ENCODE data around the gene NFASC. TPM values are rescaled to one million over a fixed set of nuclear protein-coding genes. Genes with fewer than 3 reads are reported as not detected.

Gene NFASC
- total RNA-seq, 1 donor from 2014 or later: 6.9 TPM

DNA sequence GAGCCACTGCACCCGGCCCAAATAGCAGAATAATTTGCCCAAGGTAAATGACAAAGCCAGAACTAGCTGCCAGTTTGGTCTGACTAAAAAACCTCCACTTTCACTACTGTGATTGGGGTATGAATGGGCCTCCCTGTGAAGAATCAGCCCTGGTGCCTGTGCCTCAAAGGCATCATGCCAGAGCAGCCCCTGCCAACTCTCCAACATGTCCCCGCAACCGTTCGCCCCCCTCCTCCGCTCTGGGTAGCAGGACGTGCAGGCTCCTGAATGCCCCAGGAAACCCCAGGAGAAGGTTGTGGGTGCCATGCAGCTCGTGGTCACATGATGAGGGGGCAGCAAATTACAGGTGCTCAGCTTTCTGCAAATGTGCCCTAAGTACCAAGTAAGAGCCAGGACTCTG, 157.7 kb downstream of the NFASC start:
- Mint-ChIP-seq H3K27ac (no peak overlapping the region), H3K9me3 (ENCODE audit: low read depth) (no peaks in the 10 kb centered on the region), H3K36me3 (ENCODE audit: insufficient read depth) (no peaks in the 10 kb centered on the region), H3K4me3 (ENCODE audit: low read depth) (no peak overlapping the region), H3K27me3 (peaks cover 24% of the 10 kb centered on the region), H3K4me1 (ENCODE audit: low read depth) (peaks cover 2% of the 10 kb centered on the region)
- TF ChIP-seq, protein P1, sequence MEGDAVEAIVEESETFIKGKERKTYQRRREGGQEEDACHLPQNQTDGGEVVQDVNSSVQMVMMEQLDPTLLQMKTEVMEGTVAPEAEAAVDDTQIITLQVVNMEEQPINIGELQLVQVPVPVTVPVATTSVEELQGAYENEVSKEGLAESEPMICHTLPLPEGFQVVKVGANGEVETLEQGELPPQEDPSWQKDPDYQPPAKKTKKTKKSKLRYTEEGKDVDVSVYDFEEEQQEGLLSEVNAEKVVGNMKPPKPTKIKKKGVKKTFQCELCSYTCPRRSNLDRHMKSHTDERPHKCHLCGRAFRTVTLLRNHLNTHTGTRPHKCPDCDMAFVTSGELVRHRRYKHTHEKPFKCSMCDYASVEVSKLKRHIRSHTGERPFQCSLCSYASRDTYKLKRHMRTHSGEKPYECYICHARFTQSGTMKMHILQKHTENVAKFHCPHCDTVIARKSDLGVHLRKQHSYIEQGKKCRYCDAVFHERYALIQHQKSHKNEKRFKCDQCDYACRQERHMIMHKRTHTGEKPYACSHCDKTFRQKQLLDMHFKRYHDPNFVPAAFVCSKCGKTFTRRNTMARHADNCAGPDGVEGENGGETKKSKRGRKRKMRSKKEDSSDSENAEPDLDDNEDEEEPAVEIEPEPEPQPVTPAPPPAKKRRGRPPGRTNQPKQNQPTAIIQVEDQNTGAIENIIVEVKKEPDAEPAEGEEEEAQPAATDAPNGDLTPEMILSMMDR (IDR thresholded peaks at IDR 0.05; ENCODE audit: unreplicated experiment): no peak
- no peak for DNase-seq (ENCODE audit: low spot score, unreplicated experiment)

DNA sequence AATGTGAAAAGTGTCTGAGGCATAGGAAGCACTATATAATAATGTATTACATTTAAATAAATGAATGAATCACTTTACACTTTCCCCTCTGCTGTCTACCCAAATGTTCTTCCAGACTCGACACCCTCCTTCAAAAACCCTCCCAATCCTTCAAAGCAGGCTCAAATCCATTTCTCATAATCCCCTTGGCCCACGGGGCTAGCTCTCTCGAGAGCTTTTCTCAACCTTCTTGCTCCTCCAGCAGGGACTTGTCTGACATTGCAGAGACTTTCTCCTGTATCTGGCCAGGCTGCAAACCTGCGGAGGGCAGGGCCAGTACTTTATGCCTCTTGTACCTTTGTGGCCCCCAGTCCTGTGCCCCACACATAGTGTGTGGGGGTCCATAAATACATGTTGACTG, 158.3 kb downstream of the NFASC start:
- Mint-ChIP-seq H3K4me1 (ENCODE audit: low read depth) (peaks cover 2% of the 10 kb centered on the region), H3K27me3 (peaks cover 24% of the 10 kb centered on the region), H3K36me3 (ENCODE audit: insufficient read depth) (no peaks in the 10 kb centered on the region), H3K27ac (no peak overlapping the region), H3K9me3 (ENCODE audit: low read depth) (no peaks in the 10 kb centered on the region), H3K4me3 (ENCODE audit: low read depth) (no peak overlapping the region)
- TF ChIP-seq, protein P1 (IDR thresholded peaks at IDR 0.05; ENCODE audit: unreplicated experiment): no peak
- no peak for DNase-seq (ENCODE audit: low spot score, unreplicated experiment)

DNA sequence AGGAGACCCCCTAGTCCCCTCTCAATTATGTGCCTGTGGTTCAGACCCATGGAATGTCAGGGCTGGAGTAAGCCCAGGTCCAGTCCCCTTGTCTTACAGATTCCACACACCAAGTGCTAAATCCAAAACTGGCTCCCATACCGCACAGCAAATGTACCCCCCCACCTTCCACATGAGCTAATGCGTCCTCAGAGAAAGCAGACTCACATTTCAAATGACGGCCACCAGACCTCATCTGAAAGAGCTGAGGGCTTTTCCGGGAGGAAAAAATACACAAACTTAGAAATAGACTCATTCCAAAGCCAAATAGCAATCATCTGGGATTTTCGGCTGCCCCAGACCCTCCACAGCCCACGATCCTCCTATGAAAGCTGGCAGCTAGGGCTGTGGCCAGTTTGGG, 159.6 kb downstream of the NFASC start:
- no peak overlapping the region for H3K27ac Mint-ChIP-seq
- H3K9me3 Mint-ChIP-seq (ENCODE audit: low read depth): no peaks in the 10 kb centered on the region
- H3K4me3 Mint-ChIP-seq (ENCODE audit: low read depth): no peak overlapping the region
- no peak for DNase-seq (ENCODE audit: low spot score, unreplicated experiment)
- H3K27me3 Mint-ChIP-seq: peaks cover 25% of the 10 kb centered on the region
- no peaks in the 10 kb centered on the region for H3K36me3 Mint-ChIP-seq (ENCODE audit: insufficient read depth)
- TF ChIP-seq, protein P1 (IDR thresholded peaks at IDR 0.05; ENCODE audit: unreplicated experiment): no peak
- H3K4me1 Mint-ChIP-seq (ENCODE audit: low read depth): peaks cover 2% of the 10 kb centered on the region

DNA sequence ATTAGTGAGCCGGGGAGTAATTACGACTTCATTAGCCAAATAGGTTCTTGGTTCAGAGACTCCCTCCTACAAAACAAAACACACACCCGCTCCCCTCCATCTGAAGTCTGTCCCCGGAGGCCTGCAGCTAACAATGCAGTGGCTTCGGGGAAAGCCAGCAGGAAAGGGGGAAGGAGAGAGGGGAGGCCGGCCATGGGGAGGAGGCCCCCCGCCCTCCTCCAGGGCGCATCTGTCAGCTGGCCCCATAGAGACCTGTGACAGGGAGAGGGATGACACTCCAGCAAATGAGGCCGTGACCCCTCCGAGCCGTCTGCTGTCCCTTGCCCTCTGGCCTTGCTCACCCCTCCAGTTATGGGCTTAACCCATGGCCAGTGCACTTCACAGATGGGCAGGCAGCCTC, 160.2 kb downstream of the NFASC start:
- TF ChIP-seq, protein P1 (IDR thresholded peaks at IDR 0.05; ENCODE audit: unreplicated experiment): no peak
- no peak overlapping the region for H3K27ac Mint-ChIP-seq
- peaks cover 2% of the 10 kb centered on the region for H3K4me1 Mint-ChIP-seq (ENCODE audit: low read depth)
- no peak for DNase-seq (ENCODE audit: low spot score, unreplicated experiment)
- no peaks in the 10 kb centered on the region for H3K36me3 Mint-ChIP-seq (ENCODE audit: insufficient read depth)
- H3K27me3 Mint-ChIP-seq: peaks cover 26% of the 10 kb centered on the region
- H3K9me3 Mint-ChIP-seq (ENCODE audit: low read depth): no peaks in the 10 kb centered on the region
- no peak overlapping the region for H3K4me3 Mint-ChIP-seq (ENCODE audit: low read depth)

DNA sequence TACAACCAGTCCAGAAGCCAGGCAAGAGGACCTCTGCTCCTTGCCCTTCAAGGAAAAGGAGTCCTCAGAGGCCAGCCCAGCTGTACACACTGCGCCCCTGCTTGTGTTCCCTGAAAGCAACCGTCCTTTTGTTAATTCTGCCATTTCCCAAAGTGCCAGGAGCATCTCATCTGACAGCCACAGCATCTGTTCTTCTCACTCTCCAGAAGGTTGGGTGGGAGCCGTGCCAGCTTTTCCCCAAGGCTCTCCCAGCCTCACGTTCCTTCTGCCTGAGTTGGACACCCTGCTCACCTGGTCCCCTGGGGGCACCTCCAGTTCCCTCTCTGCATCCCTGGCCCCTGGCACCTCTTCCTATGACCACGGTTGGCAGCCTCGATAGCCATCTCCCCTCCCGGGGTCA, 161.8 kb downstream of the NFASC start:
- Mint-ChIP-seq H3K36me3 (ENCODE audit: insufficient read depth) (no peaks in the 10 kb centered on the region), H3K9me3 (ENCODE audit: low read depth) (no peaks in the 10 kb centered on the region), H3K27me3 (peaks cover 25% of the 10 kb centered on the region), H3K27ac (no peak overlapping the region), H3K4me3 (ENCODE audit: low read depth) (no peak overlapping the region), H3K4me1 (ENCODE audit: low read depth) (peaks cover under 1% of the 10 kb centered on the region)
- DNase-seq (ENCODE audit: low spot score, unreplicated experiment): no peak
- TF ChIP-seq, protein P1 (IDR thresholded peaks at IDR 0.05; ENCODE audit: unreplicated experiment): no peak
